22Rv1 (cell line): ENCODE data around the gene LAMA2.

ENCODE experiments used
- H3K27ac ChIP-seq: fragments of 450-650 bp; 2 replicates; pipeline ENCODE4 v1.5.1; 2017
- CTCF ChIP-seq: fragments of 450-650 bp; IDR thresholded peaks from 2 replicates; pipeline ENCODE4 v1.5.1; 2017; ENCODE audit warnings: mild to moderate bottlenecking
- ZFX ChIP-seq: fragments of 450-650 bp; IDR thresholded peaks from 2 replicates; pipeline ENCODE4 v1.6.1; 2017; ENCODE audit warnings: antibody characterized with exemption, borderline replicate concordance

The LAMA2 gene

GRCh38 chr6:129022011-129022553 is 139.1 kb downstream of the LAMA2 start:
- no peak overlapping the region for H3K27ac ChIP-seq
- no peak for TF ChIP-seq CTCF
- TF ChIP-seq ZFX: no peak

- TF ChIP-seq ZFX (no peak), CTCF (no peak)
Measured at GRCh38 chr6:129026601-129027000, 143.7 kb downstream of the LAMA2 start.

GRCh38 chr6:129029778-129030177 is 146.8 kb downstream of the LAMA2 start:
- no peak overlapping the region for H3K27ac ChIP-seq
- TF ChIP-seq ZFX (no peak), CTCF (no peak)

More at GRCh38 chr6:129026601-129027000, 143.7 kb downstream of the LAMA2 start:
- H3K27ac ChIP-seq: no peak overlapping the region

GRCh38 chr6:129030215-129030614 is 147.3 kb downstream of the LAMA2 start:
- no peak overlapping the region for H3K27ac ChIP-seq
- no peak for TF ChIP-seq ZFX
- TF ChIP-seq CTCF: no peak

- TF ChIP-seq ZFX: no peak
- TF ChIP-seq CTCF: no peak
- no peak overlapping the region for H3K27ac ChIP-seq
Measured at GRCh38 chr6:129031051-129031599, 148.2 kb downstream of the LAMA2 start.

- TF ChIP-seq ZFX (no peak), CTCF (no peak)
- no peak overlapping the region for H3K27ac ChIP-seq
Measured at GRCh38 chr6:129032602-129033001, 149.7 kb downstream of the LAMA2 start.

GRCh38 chr6:129033180-129033579 is 150.2 kb downstream of the LAMA2 start:
- H3K27ac ChIP-seq: no peak overlapping the region
- TF ChIP-seq CTCF (no peak), ZFX (no peak)
